Left forelimb (tissue), 1 donor: Measurements from ENCODE around the gene MCC.

Experiments used
- DNase-seq: peaks from one replicate; pipeline ENCODE4 v3.0.0-alpha.2; 2018; ENCODE audit warnings: low spot score

MCC gene

GRCh38 chr5:113176734-113177133 lies 311.5 kb downstream of the MCC start:
- DNase-seq: no peak

DNA sequence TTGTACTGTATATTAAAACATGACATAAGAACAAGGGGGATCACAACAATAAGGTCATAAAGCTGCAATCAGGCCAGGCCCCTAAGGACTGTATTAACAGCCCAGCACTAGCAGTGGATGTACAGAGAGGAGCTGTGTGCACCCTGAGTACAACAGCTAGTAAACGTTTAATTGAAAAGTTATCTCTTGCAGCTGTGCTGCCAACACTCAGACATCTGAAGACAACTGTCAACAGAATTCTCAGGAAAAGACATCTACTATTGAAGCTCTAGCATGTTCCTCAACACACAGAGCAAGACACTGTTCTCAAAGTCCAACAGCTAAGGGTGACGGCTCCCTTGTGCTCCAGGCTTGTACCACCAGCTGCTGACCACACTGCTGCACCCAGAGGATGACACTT lies 312.1 kb downstream of the MCC start:
- no peak for DNase-seq

DNA sequence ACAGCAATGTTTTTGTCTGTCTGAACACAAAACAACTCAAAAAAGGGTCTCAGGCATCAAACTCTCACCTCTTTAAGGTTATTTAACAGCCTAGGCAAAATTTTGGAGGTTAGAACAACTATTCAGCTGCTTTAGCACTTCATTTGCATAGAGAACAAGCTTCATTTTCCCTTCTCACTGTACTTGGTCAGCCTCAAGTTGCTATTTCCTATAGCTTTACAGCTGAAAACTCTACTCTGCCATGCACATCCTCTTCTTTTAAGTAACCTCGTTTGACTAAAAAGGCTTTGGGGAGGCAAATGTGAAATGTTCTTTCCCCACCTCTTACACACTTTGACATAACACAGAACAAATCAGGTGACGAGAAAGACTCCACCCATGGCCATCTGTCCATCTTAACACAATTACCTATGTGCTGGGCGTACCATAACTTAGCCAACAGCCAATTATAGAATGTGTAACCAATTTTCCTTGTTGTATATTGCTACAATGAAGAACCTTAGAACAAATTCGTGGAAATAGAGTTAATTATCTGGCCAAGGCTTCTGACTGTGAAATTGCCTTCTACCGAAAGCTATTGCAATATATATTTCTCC lies 315.9 kb downstream of the MCC start:
- no peak for DNase-seq

- no peak for DNase-seq
These were observed 316.7 kb downstream of the MCC start for GRCh38 chr5:113171520-113171919.

GRCh38 chr5:113170707-113171106 lies 317.5 kb downstream of the MCC start:
- DNase-seq: no peak

GRCh38 chr5:113169720-113170119 lies 318.5 kb downstream of the MCC start:
- no peak for DNase-seq

- no peak for DNase-seq
These were observed 320.3 kb downstream of the MCC start for GRCh38 chr5:113167985-113168384.

DNA sequence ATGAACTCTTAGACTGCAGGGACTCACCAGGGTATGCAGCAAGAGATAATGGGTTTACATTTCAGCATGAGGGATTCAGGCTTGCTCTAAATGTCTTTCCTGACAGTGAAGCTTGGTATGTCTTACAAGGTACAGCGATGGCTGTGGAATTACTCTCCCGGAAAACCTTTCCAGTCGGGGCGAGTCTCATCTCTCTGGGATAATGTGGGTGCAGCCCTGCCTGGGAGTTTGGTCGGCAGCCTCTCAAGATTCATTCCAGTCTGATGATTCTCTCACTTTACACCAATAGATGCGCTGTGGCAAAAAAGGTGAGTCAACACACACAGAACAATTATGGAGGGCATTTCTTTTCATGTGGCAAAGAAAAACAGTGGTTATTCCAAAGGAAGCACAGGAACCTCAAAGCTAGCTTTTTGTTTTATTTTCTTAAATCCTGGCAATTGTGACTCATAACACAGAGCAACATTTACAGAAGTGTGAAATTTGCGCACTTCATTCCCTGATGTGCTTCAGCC lies 321.3 kb downstream of the MCC start:
- DNase-seq: no peak

- no peak for DNase-seq
These were observed 322.0 kb downstream of the MCC start for GRCh38 chr5:113166261-113166660.

DNA sequence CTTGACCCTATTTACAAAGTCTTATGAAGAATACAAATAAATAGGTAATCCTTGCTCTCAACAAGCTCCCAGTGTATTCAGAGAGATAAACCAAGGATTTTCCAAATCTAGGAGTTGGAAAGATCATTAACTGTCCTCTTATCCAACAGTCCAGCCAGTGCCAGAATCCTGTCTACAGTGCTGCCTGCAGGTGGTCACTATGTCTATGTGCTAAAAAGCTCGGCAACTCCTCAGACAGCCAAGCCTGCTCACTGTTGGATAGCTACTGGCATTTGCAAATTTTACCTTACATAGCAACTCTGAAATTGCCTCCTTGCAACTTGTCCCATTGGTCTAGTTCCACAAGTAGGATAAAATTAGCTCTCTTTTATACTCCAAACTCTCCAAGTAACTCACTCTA lies 324.2 kb downstream of the MCC start:
- no peak for DNase-seq

GRCh38 chr5:113163328-113163727 lies 324.9 kb downstream of the MCC start:
- no peak for DNase-seq

GRCh38 chr5:113162770-113163169 lies 325.5 kb downstream of the MCC start:
- no peak for DNase-seq

DNA sequence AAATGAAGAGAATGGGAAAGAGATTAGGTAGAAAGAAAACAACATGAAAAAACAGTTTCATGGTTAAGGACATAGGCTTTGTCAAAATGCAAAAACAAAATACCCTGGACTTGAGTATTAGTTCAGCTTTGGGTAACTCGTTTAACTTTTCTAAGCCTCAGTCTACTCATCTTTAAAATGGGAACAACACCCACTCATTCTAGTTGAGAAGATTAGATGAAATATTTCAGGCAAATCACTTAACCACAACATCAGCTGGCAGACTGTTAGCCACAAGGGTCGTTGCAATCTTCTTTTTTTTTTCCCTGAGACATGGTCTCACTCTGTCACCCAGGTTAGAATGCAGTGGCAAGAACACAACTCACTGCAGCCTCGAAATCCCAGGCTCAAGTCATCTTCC lies 326.0 kb downstream of the MCC start:
- DNase-seq: no peak

DNA sequence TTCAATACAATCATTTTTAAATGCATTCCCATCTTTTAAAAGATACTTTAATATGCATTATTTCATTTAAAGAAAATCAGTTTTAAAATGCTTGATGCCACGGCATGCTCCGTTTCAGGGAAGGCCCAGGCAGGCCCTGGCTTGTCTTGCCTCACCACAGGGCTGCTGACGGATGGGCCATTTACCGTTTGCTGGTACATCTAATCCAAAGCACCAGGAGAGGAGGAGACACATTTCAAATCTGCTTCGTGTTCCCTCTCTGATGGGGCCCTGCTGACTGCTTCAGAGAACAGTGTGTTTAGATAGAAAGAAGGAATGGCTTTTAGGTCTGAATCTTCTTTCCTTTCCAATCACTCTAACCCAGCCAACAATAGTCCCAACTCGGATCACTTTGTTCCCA lies 326.4 kb downstream of the MCC start:
- no peak for DNase-seq

DNA sequence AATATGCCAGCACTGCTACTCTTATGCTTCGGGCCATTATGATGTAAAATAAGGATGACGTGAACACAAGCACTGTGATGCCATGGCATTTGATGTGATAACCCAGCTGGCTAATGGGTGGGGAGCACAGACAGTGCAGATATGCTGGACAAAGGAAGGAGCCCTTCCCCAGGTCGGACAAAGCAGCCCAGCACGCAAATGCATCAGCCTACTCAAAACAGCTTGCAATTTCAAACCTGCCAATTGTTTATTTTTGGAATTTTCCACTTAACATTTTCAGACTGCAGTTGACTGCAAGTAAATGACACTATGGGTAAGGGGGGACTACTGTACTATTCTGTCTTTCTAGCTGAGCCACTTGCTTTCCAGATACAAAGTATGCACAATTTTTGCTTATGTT lies 330.4 kb downstream of the MCC start:
- DNase-seq: no peak

DNA sequence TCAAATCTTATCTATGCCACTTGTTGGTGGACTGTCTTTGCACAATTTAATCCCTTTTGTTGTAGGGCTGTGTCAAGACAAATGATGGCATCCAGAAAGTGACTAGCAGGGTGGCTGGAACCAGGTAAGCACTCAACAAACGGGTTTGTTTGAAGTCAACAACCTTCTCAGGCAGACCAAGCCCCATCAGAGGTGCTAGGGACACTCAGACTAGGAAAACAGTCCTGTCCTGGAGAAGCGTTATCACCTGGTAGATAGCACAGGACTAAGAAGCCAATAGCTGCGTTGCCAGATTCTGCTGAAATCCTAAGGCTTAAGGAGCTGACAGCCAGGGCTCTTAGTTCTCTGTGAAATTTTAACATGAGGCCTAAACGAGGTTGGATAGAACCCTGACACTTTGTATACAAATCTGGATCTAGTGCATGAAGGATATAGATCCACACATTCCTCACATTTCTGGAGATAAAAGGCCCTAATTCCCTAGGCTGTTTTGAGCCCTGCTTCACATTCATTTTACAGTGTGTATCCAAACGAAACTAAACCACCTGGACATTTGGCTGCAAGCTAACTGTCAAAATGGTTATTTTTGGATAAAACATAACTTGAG lies 331.9 kb downstream of the MCC start:
- no peak for DNase-seq

- DNase-seq: no peak
These were observed 334.6 kb downstream of the MCC start for GRCh38 chr5:113153512-113154097.

DNA sequence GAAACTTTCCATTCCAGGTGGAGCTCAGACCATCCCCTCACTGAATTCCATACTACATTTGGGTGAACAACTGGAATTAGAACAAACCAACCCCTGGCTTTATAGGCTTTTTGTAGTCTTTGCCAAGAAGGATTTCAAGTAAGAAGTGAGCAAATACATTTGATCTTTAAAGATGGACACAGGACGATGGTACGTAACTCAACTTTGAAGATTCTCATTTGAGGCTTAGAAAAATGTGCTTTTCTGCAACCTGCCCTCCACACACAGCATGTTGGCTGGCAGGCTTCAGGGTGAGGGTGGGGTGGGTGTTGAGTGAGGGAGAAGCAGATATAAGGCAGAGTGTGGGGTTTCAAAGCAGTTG lies 335.9 kb downstream of the MCC start:
- no peak for DNase-seq

- no peak for DNase-seq
These were observed 336.4 kb downstream of the MCC start for GRCh38 chr5:113151641-113152379.

DNA sequence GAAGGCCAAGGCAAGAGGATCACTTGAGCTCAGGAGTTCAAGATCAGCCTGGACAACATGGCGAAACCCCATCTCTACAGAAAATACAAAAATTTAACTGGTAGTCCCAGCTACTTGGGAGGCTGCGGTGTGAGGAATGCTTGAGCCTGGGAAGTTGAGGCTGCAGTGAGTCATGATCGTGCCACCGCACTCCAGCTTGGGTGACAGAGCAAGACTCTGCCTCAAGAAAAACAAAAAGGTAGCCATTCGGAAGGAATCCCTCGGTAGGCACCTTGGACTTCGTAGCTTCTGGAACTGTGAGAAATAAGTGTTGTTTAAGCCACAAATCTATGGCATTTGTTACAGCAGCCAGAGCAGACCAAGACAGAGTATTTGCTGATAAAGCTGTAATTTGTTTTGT lies 337.4 kb downstream of the MCC start:
- DNase-seq: no peak

- no peak for DNase-seq
These were observed 338.0 kb downstream of the MCC start for GRCh38 chr5:113150221-113150620.

- DNase-seq: no peak
These were observed 340.7 kb downstream of the MCC start for GRCh38 chr5:113147537-113147936.

GRCh38 chr5:113147101-113147508 lies 341.1 kb downstream of the MCC start:
- DNase-seq: no peak
